Pancreas (tissue), 10 donors: Measurements from ENCODE around the gene TBC1D8. TPM values are rescaled to one million over a fixed set of nuclear protein-coding genes. Genes with fewer than 3 reads are reported as not detected.
"Not testable (repeated sequence)": the region's sequence is repeated elsewhere in the genome, so short reads cannot be mapped to it uniquely, and the experiment has no call there.

Source experiments
- ATAC-seq, 4 donors: fragments of 200-7000 bp; cut with Tn5 transposase; one replicate each; pipeline versions ENCODE4 v1.8.0 to v1.9.1; 2020; ENCODE audit warnings: mild to moderate bottlenecking in 4 of 4, moderate library complexity in 4 of 4
- DNase-seq, 6 donors: peaks; one replicate each; pipeline ENCODE4 v3.0.0-alpha.2; 2020
- FAIRE-seq: peaks from 2 replicates; lab custom pipeline; 2012; peaks lifted over from hg19 to GRCh38; lab: Jason Lieb, UNC
- H3K27ac ChIP-seq, 4 donors: fragments of 200-600 bp; sonication (generic); 1 replicate in 3 of 4; 2 replicates in 1 of 4; pipeline versions ENCODE4 v1.5.0 to v1.8.0; 2020
- H3K27me3 ChIP-seq, 4 donors: fragments of 200-600 bp; one replicate each; pipeline ENCODE4 v1.8.0; 2021
- H3K36me3 ChIP-seq, 3 donors: fragments of 200-600 bp; sonication (generic) in 1 of 3; one replicate each; pipeline versions ENCODE4 v1.5.0 to v1.8.0; 2020 to 2021
- H3K4me1 ChIP-seq, 3 donors: fragments of 200-600 bp; one replicate each; pipeline ENCODE4 v1.8.0; 2021
- H3K4me3 ChIP-seq, 4 donors: fragments of 200-600 bp; sonication (generic) in 2 of 4; one replicate each; pipeline versions ENCODE4 v1.5.0 to v1.8.0; 2020 to 2021
- H3K9me3 ChIP-seq, 4 donors: fragments of 200-600 bp; one replicate each; pipeline ENCODE4 v1.8.0; 2021
- CTCF ChIP-seq, 4 donors: fragments of 200-600 bp; sonication (generic) in 3 of 4; IDR thresholded peaks; one replicate each; pipeline versions ENCODE4 v1.5.0 to v1.8.0; 2021; ENCODE audit warnings: antibody characterized with exemption in 4 of 4
- WGBS, 2 donors: extraction: QIAGEN DNeasy Blood & Tissue Kit; methylation state at CpG; one replicate each; pipeline ENCODE4 v1.1.7; 2013; 5-methylcytosine and 5-hydroxymethylcytosine counted together
- intact Hi-C, 3 donors: fragments of 100-400 bp; cut with DNase I; formaldehyde crosslinking; loops; one replicate each; pipeline versions ENCODE4 v1.11.1 to v1.14.2; 2022
- polyA plus RNA-seq, 2 donors: library from polyadenylated mRNA; stranded (reverse); fragments of 200-250 nt; gene quantifications; one replicate each; pipeline ENCODE4 v1.2.3, GENCODE V29; 2013
- total RNA-seq, 6 donors: library from RNA; stranded (reverse); fragmentation: NEBNext Ultra II Directional in 4 of 6; extraction: Animal tissue kit (Norgen Biotek cat#: 25700) in 4 of 6; gene quantifications; one replicate each; pipeline versions ENCODE4 v1.2.1 to v1.2.4, GENCODE V29; 2021 to 2023
- donor health status: healthy with polysubstance abuse.
- donor health status: DM: no; HTN: no; CAD: no; lungs with moderate emphysema.
- donor health status: DM: no; HTN: no; CAD: no.
- donor health status: control.
- donor health status: control.
- donor health status: Bipolar disorder and iron deficiency.
- donor health status: DM: yes; HTN: yes; CAD: no.
- donor health status: DM: no; HTN: no; CAD: no.
- donor health status: DM: no; HTN: no; CAD: no.
- donor health status: DM: yes; HTN: yes; CAD: no.

Gene TBC1D8
- total and polyA plus RNA-seq, 8 donors: 21.3 to 46.2 (median 35.0) TPM

GRCh38 chr2:101053117-101053516, 98.1 kb downstream of the TBC1D8 start:
- ATAC-seq (no peak), DNase-seq (no peak), FAIRE-seq (no peak)
- no peaks in the 10 kb centered on the region for H3K27me3 ChIP-seq
- H3K4me3 ChIP-seq: no peak overlapping the region
- intact Hi-C loops: no loop called here
- peaks cover 0 to 46% (median 14%) of the 10 kb centered on the region in 3 donors for H3K36me3 ChIP-seq
- 75 to 81% methylated on average over 3 of the region's 3 CpGs for WGBS, 2 donors
- peaks cover 0 to 1% (median under 1%) of the 10 kb centered on the region in 3 donors for H3K4me1 ChIP-seq
- no peaks in the 10 kb centered on the region for H3K9me3 ChIP-seq
- H3K27ac ChIP-seq: no peak overlapping the region
- TF ChIP-seq CTCF (IDR thresholded peaks at IDR 0.05): no peak

GRCh38 chr2:101052147-101052546, 99.0 kb downstream of the TBC1D8 start:
- intact Hi-C loops: no loop called here
- no peak overlapping the region for H3K4me3 ChIP-seq
- H3K9me3 ChIP-seq: no peaks in the 10 kb centered on the region
- no peaks in the 10 kb centered on the region for H3K27me3 ChIP-seq
- FAIRE-seq (no peak), ATAC-seq (no peak), DNase-seq (no peak)
- H3K36me3 ChIP-seq: peaks cover 0 to 36% (median 10%) of the 10 kb centered on the region in 3 donors
- H3K27ac ChIP-seq: no peak overlapping the region
- 93 to 97% methylated on average over 5 of the region's 5 CpGs for WGBS, 2 donors
- H3K4me1 ChIP-seq: peaks cover 5 to 11% (median 7%) of the 10 kb centered on the region in 3 donors
- TF ChIP-seq CTCF (IDR thresholded peaks at IDR 0.05): no peak

GRCh38 chr2:101050886-101051285, 100.3 kb downstream of the TBC1D8 start:
- Histone ChIP-seq H3K36me3 (peaks cover 0 to 29% (median 10%) of the 10 kb centered on the region in 3 donors), H3K4me1 (peaks cover 6 to 14% (median 7%) of the 10 kb centered on the region in 3 donors)
- ATAC-seq, DNase-seq, FAIRE-seq, intact Hi-C loops, H3K27ac ChIP-seq, H3K9me3 ChIP-seq, H3K4me3 ChIP-seq, H3K27me3 ChIP-seq: not testable (repeated sequence)
- 97 to 98% methylated on average over 6 of the region's 6 CpGs for WGBS, 2 donors

- Histone ChIP-seq H3K27me3 (no peaks in the 10 kb centered on the region), H3K27ac (no peak overlapping the region), H3K4me1 (peaks cover 6 to 14% (median 7%) of the 10 kb centered on the region in 3 donors), H3K36me3 (peaks cover 0 to 25% (median 6%) of the 10 kb centered on the region in 3 donors), H3K4me3 (no peak overlapping the region), H3K9me3 (no peaks in the 10 kb centered on the region)
- 65 to 84% methylated on average over 3 of the region's 3 CpGs for WGBS, 2 donors
- intact Hi-C loops: no loop called here
- TF ChIP-seq CTCF (IDR thresholded peaks at IDR 0.05): no peak
- DNase-seq: no peak
- FAIRE-seq: no peak
- no peak for ATAC-seq
Measured at GRCh38 chr2:101048756-101049155, 102.4 kb downstream of the TBC1D8 start.

GRCh38 chr2:101047774-101048173, 103.4 kb downstream of the TBC1D8 start:
- WGBS, 2 donors: 92 to 93% methylated on average over 6 of the region's 6 CpGs
- peak in 2 of 4 donors; percentile 8 to 26 for ATAC-seq
- H3K27ac ChIP-seq: peak overlapping the region in 3 of 4 donors; percentile 20 to 70 (median 53)

More at GRCh38 chr2:101047774-101048173, 103.4 kb downstream of the TBC1D8 start:
- Histone ChIP-seq H3K36me3 (peaks cover 0 to 17% (median 0%) of the 10 kb centered on the region in 3 donors), H3K27me3 (no peaks in the 10 kb centered on the region), H3K4me3 (no peak overlapping the region), H3K9me3 (no peaks in the 10 kb centered on the region), H3K4me1 (peaks cover 6 to 14% (median 7%) of the 10 kb centered on the region in 3 donors)
- intact Hi-C loops: no loop called here
- FAIRE-seq (no peak), DNase-seq (no peak)
- no peak for TF ChIP-seq CTCF (IDR thresholded peaks at IDR 0.05)
